GM18511 (cell line): ENCODE measurements around the gene CCDC186.
"Not testable (repeated sequence)": the region's sequence is repeated elsewhere in the genome, so short reads cannot be mapped to it uniquely, and the experiment has no call there.

Experiments
- ATAC-seq: cut with Tn5 transposase; IDR thresholded peaks from one replicate; pipeline ENCODE4 v1.9.1; 2021; ENCODE audit warnings: mild to moderate bottlenecking, moderate library complexity; ENCODE audit not compliant: unreplicated experiment

The CCDC186 gene

GRCh38 chr10:114174695-114175188, 739 bp upstream of the CCDC186 start:
- ATAC-seq, result no peak

- no peak for ATAC-seq
These were observed 441 bp downstream of the CCDC186 start for GRCh38 chr10:114173603-114173920.

GRCh38 chr10:114172776-114173602, 1.0 kb downstream of the CCDC186 start:
- ATAC-seq, result no peak

GRCh38 chr10:114172216-114172615, 1.8 kb downstream of the CCDC186 start:
- ATAC-seq, result no peak

- no peak for ATAC-seq
These were observed 5.5 kb downstream of the CCDC186 start for GRCh38 chr10:114168450-114169009.

- no peak for ATAC-seq
These were observed 6.0 kb downstream of the CCDC186 start for GRCh38 chr10:114167985-114168384.

GRCh38 chr10:114166494-114166893, 7.5 kb downstream of the CCDC186 start:
- ATAC-seq, result no peak

- ATAC-seq, result no peak
These were observed 8.0 kb downstream of the CCDC186 start for GRCh38 chr10:114166043-114166442.

- ATAC-seq, result no peak
These were observed 10.9 kb downstream of the CCDC186 start for GRCh38 chr10:114163062-114163461.

- ATAC-seq, result no peak
These were observed 16.1 kb downstream of the CCDC186 start for GRCh38 chr10:114157912-114158311.

- no peak for ATAC-seq
These were observed 22.1 kb downstream of the CCDC186 start for GRCh38 chr10:114151892-114152291.

GRCh38 chr10:114151486-114151885, 22.5 kb downstream of the CCDC186 start:
- no peak for ATAC-seq

- ATAC-seq, result not testable (repeated sequence)
These were observed 24.5 kb downstream of the CCDC186 start for GRCh38 chr10:114149476-114149875.

- ATAC-seq, result no peak
These were observed 30.8 kb downstream of the CCDC186 start for GRCh38 chr10:114143160-114143559.

GRCh38 chr10:114142018-114142417, 32.0 kb downstream of the CCDC186 start:
- ATAC-seq, result no peak

GRCh38 chr10:114140827-114141226, 33.2 kb downstream of the CCDC186 start:
- not testable (repeated sequence) for ATAC-seq

GRCh38 chr10:114140036-114140435, 34.0 kb downstream of the CCDC186 start:
- ATAC-seq, result no peak

- no peak for ATAC-seq
These were observed 35.4 kb downstream of the CCDC186 start for GRCh38 chr10:114138581-114138980.

GRCh38 chr10:114135476-114135875, 38.5 kb downstream of the CCDC186 start:
- ATAC-seq, result no peak

- ATAC-seq, result peak; percentile 91
These were observed 42.9 kb downstream of the CCDC186 start for GRCh38 chr10:114131094-114131493.

- ATAC-seq, result no peak
These were observed 53.0 kb downstream of the CCDC186 start for GRCh38 chr10:114121031-114121430.

GRCh38 chr10:114118514-114118913, 55.5 kb downstream of the CCDC186 start:
- ATAC-seq, result no peak
